Breast epithelium (tissue), 3 donors: ENCODE measurements around the gene TSPAN17.

Experiments
- CTCF ChIP-seq, 3 donors: fragments of 450-650 bp; IDR thresholded peaks; one replicate each; pipeline ENCODE4 v1.5.1; 2016 to 2017; ENCODE audit warnings: antibody characterized with exemption in 3 of 3, mild to moderate bottlenecking in 3 of 3, moderate library complexity in 3 of 3
- POLR2A ChIP-seq: fragments of 450-650 bp; IDR thresholded peaks from one replicate; pipeline ENCODE4 v1.6.1; 2016; ENCODE audit warnings: antibody characterized with exemption, mild to moderate bottlenecking, moderate library complexity
- POLR2AphosphoS5 ChIP-seq, 3 donors: sonication (generic); formaldehyde crosslinking; IDR thresholded peaks; one replicate each; pipeline ENCODE4 v1.6.1; 2017; ENCODE audit warnings: antibody characterized with exemption in 3 of 3

GRCh38 chr5:176650354-176650884 lies 3.1 kb downstream of the TSPAN17 start:
- TF ChIP-seq CTCF (IDR thresholded peaks at IDR 0.05) (no peak), POLR2AphosphoS5 (IDR thresholded peaks at IDR 0.05) (no peak), POLR2A (no peak)
